Prostate gland (tissue), 2 donors: ENCODE data around the gene METAP1. TPM values are rescaled to one million over a fixed set of nuclear protein-coding genes. Genes with fewer than 3 reads are reported as not detected.
"Not testable (repeated sequence)": the region's sequence is repeated elsewhere in the genome, so short reads cannot be mapped to it uniquely, and the experiment has no call there.

Experiments
- DNase-seq: peaks from one replicate; pipeline ENCODE4 v3.0.0-alpha.2; 2019; ENCODE audit warnings: low spot score
- H3K27ac ChIP-seq, 2 donors: fragments of 200-600 bp; sonication (generic); 2 replicates each; pipeline ENCODE4 v1.5.1; 2017 to 2019
- H3K27me3 ChIP-seq: fragments of 200-600 bp; sonication (generic); replicated peaks from 2 replicates; pipeline ENCODE4 v1.5.1; 2019; ENCODE audit not compliant: insufficient read depth
- H3K36me3 ChIP-seq, 2 donors: fragments of 200-600 bp; sonication (generic); 1 replicate in 1 of 2; 2 replicates in 1 of 2; pipeline versions ENCODE4 v1.5.1 to v1.8.1; 2017 to 2019
- H3K4me1 ChIP-seq: fragments of 200-600 bp; sonication (generic); replicated peaks from 2 replicates; pipeline ENCODE4 v1.5.1; 2019
- H3K4me3 ChIP-seq, 2 donors: fragments of 200-600 bp; sonication (generic); 2 replicates each; pipeline ENCODE4 v1.5.1; 2017 to 2019
- H3K9me3 ChIP-seq: fragments of 200-600 bp; sonication (generic); 2 replicates; pipeline ENCODE4 v1.5.1; 2017
- CTCF ChIP-seq, 4 experiments: fragments of 200-600 bp in 2 of 4; fragments of 450-650 bp in 2 of 4; sonication (generic) in 2 of 4; IDR thresholded peaks; 1 replicate in 3 of 4; 2 replicates in 1 of 4; pipeline ENCODE4 v1.5.1; 2016 to 2019; ENCODE audit warnings: antibody characterized with exemption in 4 of 4, mild to moderate bottlenecking in 2 of 4, moderate library complexity in 2 of 4
- POLR2A ChIP-seq: fragments of 450-650 bp; IDR thresholded peaks from one replicate; pipeline ENCODE4 v1.6.1; 2016; ENCODE audit warnings: antibody characterized with exemption, mild to moderate bottlenecking
- POLR2AphosphoS5 ChIP-seq: sonication (generic); formaldehyde crosslinking; IDR thresholded peaks from one replicate; pipeline ENCODE4 v1.6.1; 2017; ENCODE audit warnings: antibody characterized with exemption
- WGBS: methylation state at CpG from one replicate; pipeline ENCODE4 v1.1.5; 2018; 5-methylcytosine and 5-hydroxymethylcytosine counted together
- intact Hi-C: fragments of 100-400 bp; cut with DNase I; formaldehyde crosslinking; loops from one replicate; pipeline ENCODE4 v1.14.2; 2022
- total RNA-seq, 2 donors: library from RNA; depleted of rRNA; stranded (reverse); fragments of >200 nt; gene quantifications; one replicate each; pipeline ENCODE4 v1.1.0, GENCODE V29; 2016

The METAP1 gene
- total RNA-seq, 2 donors from 2014 or later = 55.3 to 70.1 TPM

GRCh38 chr4:99061048-99061700 is 65.7 kb downstream of the METAP1 start:
- 88% methylated on average over 8 of the region's 8 CpGs for WGBS
- Histone ChIP-seq H3K27me3 (no peaks in the 10 kb centered on the region), H3K27ac (no peak overlapping the region), H3K4me1 (no peaks in the 10 kb centered on the region), H3K36me3 (no peaks in the 10 kb centered on the region), H3K4me3 (no peak overlapping the region), H3K9me3 (no peaks in the 10 kb centered on the region)
- no peak for DNase-seq
- intact Hi-C loops = no loop called here
- no peak for TF ChIP-seq POLR2AphosphoS5
- no peak for TF ChIP-seq POLR2A
- TF ChIP-seq CTCF (IDR thresholded peaks at IDR 0.05) = no peak

GRCh38 chr4:99062120-99062519 is 66.6 kb downstream of the METAP1 start:
- DNase-seq = no peak
- Histone ChIP-seq H3K27me3 (no peaks in the 10 kb centered on the region), H3K27ac (no peak overlapping the region), H3K4me3 (no peak overlapping the region), H3K36me3 (no peaks in the 10 kb centered on the region), H3K4me1 (no peaks in the 10 kb centered on the region), H3K9me3 (no peaks in the 10 kb centered on the region)
- TF ChIP-seq POLR2AphosphoS5 (no peak), CTCF (IDR thresholded peaks at IDR 0.05) (no peak), POLR2A (no peak)
- intact Hi-C loops = no loop called here
- WGBS = 62% methylated on average over 4 of the region's 4 CpGs

- H3K9me3 ChIP-seq, H3K4me3 ChIP-seq, H3K27ac ChIP-seq, H3K4me1 ChIP-seq, intact Hi-C loops, H3K27me3 ChIP-seq, DNase-seq, H3K36me3 ChIP-seq: not testable (repeated sequence)
- WGBS = 98% methylated on average over 2 of the region's 2 CpGs
Observed at GRCh38 chr4:99065521-99065920, 70.0 kb downstream of the METAP1 start.

- intact Hi-C loops = no loop called here
- Histone ChIP-seq H3K4me1 (no peaks in the 10 kb centered on the region), H3K4me3 (no peak overlapping the region), H3K9me3 (no peaks in the 10 kb centered on the region), H3K27me3 (no peaks in the 10 kb centered on the region), H3K27ac (no peak overlapping the region), H3K36me3 (no peaks in the 10 kb centered on the region)
- TF ChIP-seq POLR2A = no peak
- TF ChIP-seq CTCF (IDR thresholded peaks at IDR 0.05) = no peak
- no peak for TF ChIP-seq POLR2AphosphoS5
- WGBS = 81% methylated on average over 1 of the region's 1 CpG
- DNase-seq = no peak
Observed at GRCh38 chr4:99067617-99068016, 72.1 kb downstream of the METAP1 start.

- intact Hi-C loops = no loop called here
- H3K9me3 ChIP-seq = no peaks in the 10 kb centered on the region
- TF ChIP-seq POLR2AphosphoS5 (no peak), CTCF (IDR thresholded peaks at IDR 0.05) (no peak), POLR2A (no peak)
- no peaks in the 10 kb centered on the region for H3K27me3 ChIP-seq
- H3K36me3 ChIP-seq = peaks cover 0 to 6% of the 10 kb centered on the region in 2 donors
- no peak overlapping the region for H3K27ac ChIP-seq
- DNase-seq = no peak
- H3K4me3 ChIP-seq = no peak overlapping the region
- WGBS = 57% methylated on average over 5 of the region's 5 CpGs
- no peaks in the 10 kb centered on the region for H3K4me1 ChIP-seq
Observed at GRCh38 chr4:99071159-99071558, 75.6 kb downstream of the METAP1 start.
